Measurements from ENCODE around the gene GLI3.

DNA sequence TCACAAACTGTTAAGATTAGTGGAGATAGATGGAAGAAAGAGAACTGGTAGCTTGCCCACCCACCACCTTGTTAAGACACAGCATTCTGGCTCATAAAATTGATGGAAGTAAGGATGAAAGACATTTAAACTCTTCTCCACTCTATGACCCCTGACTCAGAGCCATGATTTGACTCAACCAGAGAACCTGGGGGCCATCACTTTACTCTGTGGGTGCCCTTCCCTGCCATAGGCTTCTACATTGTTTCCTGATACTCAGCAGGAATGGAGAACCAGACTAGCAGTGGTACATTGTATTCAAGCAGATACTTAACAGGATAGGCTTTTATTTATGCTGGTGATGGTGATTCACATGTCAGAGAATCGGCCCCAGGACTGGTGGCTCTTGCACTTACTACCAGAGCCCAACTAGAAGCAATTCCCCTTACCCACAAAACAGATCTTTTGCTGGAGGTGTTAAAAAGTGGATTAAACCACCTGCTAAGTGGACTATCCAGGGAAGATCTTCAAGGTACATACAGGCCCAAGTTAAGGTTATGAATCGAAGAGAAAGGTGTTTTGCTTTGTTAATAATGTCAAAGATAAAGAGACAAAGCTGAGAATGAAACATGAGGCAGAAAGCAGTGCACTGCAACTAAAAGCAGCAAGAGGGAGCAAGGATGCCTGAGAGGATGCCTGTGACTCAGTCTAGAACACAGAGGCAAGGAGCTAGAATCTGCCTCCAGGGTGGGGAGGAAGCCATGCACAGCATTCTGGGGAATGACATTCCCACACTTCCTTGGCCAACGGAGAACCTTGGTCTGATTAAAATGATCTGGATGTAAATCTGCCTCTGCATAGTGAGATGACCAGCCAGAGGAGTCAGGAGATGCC is 36.0 kb upstream of the GLI3 start:
- TF ChIP-seq, protein P1, sequence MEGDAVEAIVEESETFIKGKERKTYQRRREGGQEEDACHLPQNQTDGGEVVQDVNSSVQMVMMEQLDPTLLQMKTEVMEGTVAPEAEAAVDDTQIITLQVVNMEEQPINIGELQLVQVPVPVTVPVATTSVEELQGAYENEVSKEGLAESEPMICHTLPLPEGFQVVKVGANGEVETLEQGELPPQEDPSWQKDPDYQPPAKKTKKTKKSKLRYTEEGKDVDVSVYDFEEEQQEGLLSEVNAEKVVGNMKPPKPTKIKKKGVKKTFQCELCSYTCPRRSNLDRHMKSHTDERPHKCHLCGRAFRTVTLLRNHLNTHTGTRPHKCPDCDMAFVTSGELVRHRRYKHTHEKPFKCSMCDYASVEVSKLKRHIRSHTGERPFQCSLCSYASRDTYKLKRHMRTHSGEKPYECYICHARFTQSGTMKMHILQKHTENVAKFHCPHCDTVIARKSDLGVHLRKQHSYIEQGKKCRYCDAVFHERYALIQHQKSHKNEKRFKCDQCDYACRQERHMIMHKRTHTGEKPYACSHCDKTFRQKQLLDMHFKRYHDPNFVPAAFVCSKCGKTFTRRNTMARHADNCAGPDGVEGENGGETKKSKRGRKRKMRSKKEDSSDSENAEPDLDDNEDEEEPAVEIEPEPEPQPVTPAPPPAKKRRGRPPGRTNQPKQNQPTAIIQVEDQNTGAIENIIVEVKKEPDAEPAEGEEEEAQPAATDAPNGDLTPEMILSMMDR (IDR thresholded peaks at IDR 0.05) = peak; percentile 27; the same call in 1 of the 2 replicates
- no peak for TF ChIP-seq ZFX (IDR thresholded peaks at IDR 0.05; ENCODE audit: borderline replicate concordance)

Measured in 22Rv1 (cell line).